Neural progenitor cell (in vitro differentiated cells): Measurements from ENCODE around the gene TENT5A.

Experiments
- EZH2 ChIP-seq: fragments of 200-600 bp; sonication (generic); IDR thresholded peaks from 2 replicates; pipeline ENCODE4 v1.6.1; 2017; ENCODE audit warnings: antibody characterized with exemption, mild to moderate bottlenecking, moderate library complexity
- TF ChIP-seq, protein P1 (sequence below): fragments of 200-600 bp; sonication (generic); IDR thresholded peaks from 2 replicates; pipeline ENCODE4 v1.5.1; 2017; ENCODE audit warnings: antibody characterized with exemption, mild to moderate bottlenecking

DNA sequence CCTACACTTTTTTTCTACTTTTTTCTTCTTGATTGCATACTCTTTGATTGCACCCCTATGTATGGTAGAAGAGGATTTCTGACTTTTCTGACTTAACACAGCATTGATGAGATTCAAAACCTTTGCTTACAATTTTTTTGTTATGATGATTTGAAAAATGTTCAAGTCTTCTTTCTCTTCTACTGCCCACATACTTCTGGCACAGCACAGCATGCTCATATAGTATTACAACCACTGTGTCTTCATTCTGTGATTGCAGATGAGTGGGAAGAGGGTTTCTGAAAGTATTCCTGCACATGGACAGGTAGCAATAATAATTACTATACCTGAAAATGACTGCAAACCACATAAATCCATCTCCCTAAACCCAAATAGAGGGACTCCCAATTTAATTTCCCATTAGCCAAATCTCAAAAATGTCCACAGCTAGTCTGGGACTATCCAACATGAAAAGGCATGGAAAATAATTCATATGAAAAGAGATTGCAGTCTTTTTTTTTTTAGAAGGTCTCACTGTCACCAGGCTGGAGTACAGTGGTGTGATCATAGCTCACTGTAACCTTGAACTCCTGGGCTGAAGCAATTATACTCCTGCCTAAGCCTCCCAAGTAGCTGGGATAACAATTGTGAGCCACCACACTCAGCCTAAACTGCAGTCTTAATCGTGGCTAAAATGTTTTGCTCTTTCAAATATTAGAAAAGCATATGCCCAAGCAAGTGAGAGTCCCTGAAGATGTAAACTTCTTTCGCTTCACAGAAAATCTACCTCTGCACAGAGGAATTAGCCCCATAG lies 15.9 kb upstream of the TENT5A start:
- TF ChIP-seq, protein P1, sequence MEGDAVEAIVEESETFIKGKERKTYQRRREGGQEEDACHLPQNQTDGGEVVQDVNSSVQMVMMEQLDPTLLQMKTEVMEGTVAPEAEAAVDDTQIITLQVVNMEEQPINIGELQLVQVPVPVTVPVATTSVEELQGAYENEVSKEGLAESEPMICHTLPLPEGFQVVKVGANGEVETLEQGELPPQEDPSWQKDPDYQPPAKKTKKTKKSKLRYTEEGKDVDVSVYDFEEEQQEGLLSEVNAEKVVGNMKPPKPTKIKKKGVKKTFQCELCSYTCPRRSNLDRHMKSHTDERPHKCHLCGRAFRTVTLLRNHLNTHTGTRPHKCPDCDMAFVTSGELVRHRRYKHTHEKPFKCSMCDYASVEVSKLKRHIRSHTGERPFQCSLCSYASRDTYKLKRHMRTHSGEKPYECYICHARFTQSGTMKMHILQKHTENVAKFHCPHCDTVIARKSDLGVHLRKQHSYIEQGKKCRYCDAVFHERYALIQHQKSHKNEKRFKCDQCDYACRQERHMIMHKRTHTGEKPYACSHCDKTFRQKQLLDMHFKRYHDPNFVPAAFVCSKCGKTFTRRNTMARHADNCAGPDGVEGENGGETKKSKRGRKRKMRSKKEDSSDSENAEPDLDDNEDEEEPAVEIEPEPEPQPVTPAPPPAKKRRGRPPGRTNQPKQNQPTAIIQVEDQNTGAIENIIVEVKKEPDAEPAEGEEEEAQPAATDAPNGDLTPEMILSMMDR: no peak
- no peak for TF ChIP-seq EZH2
